Measurements from ENCODE around the gene MYH11.

DNA sequence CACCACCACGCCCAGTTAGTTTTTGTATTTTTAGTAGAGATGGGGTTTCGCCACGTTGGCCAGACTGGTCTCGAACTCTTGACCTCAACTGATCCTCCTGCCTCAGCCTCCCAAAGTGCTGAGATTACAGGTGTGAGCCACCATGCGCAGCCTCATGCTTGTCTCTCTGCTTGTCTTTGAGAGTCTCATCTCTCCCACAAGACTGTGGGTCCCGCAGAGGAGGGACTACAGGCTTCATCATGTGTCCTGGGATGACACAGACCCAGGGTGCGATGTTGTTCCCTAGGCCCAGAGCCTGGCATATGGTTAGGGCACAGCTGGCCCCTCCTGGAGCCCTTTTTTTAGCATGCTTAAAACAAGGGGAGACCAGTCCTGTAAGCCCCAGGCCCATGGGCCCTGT, 104.9 kb downstream of the MYH11 start:
- TF ChIP-seq POLR2AphosphoS5 (IDR thresholded peaks at IDR 0.05; ENCODE audit: low read depth, low read length) = no peak
- TF ChIP-seq, protein P1, sequence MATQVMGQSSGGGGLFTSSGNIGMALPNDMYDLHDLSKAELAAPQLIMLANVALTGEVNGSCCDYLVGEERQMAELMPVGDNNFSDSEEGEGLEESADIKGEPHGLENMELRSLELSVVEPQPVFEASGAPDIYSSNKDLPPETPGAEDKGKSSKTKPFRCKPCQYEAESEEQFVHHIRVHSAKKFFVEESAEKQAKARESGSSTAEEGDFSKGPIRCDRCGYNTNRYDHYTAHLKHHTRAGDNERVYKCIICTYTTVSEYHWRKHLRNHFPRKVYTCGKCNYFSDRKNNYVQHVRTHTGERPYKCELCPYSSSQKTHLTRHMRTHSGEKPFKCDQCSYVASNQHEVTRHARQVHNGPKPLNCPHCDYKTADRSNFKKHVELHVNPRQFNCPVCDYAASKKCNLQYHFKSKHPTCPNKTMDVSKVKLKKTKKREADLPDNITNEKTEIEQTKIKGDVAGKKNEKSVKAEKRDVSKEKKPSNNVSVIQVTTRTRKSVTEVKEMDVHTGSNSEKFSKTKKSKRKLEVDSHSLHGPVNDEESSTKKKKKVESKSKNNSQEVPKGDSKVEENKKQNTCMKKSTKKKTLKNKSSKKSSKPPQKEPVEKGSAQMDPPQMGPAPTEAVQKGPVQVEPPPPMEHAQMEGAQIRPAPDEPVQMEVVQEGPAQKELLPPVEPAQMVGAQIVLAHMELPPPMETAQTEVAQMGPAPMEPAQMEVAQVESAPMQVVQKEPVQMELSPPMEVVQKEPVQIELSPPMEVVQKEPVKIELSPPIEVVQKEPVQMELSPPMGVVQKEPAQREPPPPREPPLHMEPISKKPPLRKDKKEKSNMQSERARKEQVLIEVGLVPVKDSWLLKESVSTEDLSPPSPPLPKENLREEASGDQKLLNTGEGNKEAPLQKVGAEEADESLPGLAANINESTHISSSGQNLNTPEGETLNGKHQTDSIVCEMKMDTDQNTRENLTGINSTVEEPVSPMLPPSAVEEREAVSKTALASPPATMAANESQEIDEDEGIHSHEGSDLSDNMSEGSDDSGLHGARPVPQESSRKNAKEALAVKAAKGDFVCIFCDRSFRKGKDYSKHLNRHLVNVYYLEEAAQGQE (IDR thresholded peaks at IDR 0.05; ENCODE audit: insufficient read depth in 1 of 2, low read depth in 2 of 2, low read length in 2 of 2) = no peak
- TF ChIP-seq TAF1 (IDR thresholded peaks at IDR 0.05; ENCODE audit: borderline replicate concordance, insufficient read depth, low read length) = no peak
- TF ChIP-seq SIN3A (IDR thresholded peaks at IDR 0.05; ENCODE audit: borderline replicate concordance, insufficient read depth, low read length) = no peak

Data from PFSK-1 (cell line).